Measurements from ENCODE around the gene ROCK2. TPM values are rescaled to one million over a fixed set of nuclear protein-coding genes. Genes with fewer than 3 reads are reported as not detected.
A peak's percentile ranks its signal among the peaks of the same experiment; 100 is the strongest.
"Not testable (repeated sequence)": the region's sequence is repeated elsewhere in the genome, so short reads cannot be mapped to it uniquely, and the experiment has no call there.

ROCK2 gene
- total RNA-seq, 1 donor from 2014 or later, result 63.5 TPM

- H3K9me3 ChIP-seq, result no peaks in the 10 kb centered on the region
- TF ChIP-seq CTCF (IDR thresholded peaks at IDR 0.05), result no peak
These were observed 83.5 kb downstream of the ROCK2 start for GRCh38 chr2:11260979-11261378.

GRCh38 chr2:11257964-11258363, 86.5 kb downstream of the ROCK2 start:
- DNase-seq (no peak), ATAC-seq (no peak)
- Histone ChIP-seq H3K36me3 (no peaks in the 10 kb centered on the region), H3K4me1 (no peaks in the 10 kb centered on the region), H3K27me3 (no peaks in the 10 kb centered on the region), H3K9me3 (no peaks in the 10 kb centered on the region), H3K4me3 (no peak overlapping the region), H3K27ac (no peak overlapping the region)
- intact Hi-C loops (cut with DNase I), result no loop called here
- TF ChIP-seq CTCF (IDR thresholded peaks at IDR 0.05), result no peak

More at GRCh38 chr2:11260979-11261378, 83.5 kb downstream of the ROCK2 start:
- Histone ChIP-seq H3K36me3 (no peaks in the 10 kb centered on the region), H3K4me3 (no peak overlapping the region), H3K27ac (no peak overlapping the region), H3K27me3 (no peaks in the 10 kb centered on the region), H3K4me1 (no peaks in the 10 kb centered on the region)
- DNase-seq, result no peak
- no peak for ATAC-seq
- intact Hi-C loops (cut with DNase I), result no loop called here

GRCh38 chr2:11257078-11257477, 87.4 kb downstream of the ROCK2 start:
- Histone ChIP-seq H3K36me3 (no peaks in the 10 kb centered on the region), H3K4me3 (no peak overlapping the region), H3K27me3 (no peaks in the 10 kb centered on the region), H3K9me3 (no peaks in the 10 kb centered on the region), H3K4me1 (no peaks in the 10 kb centered on the region), H3K27ac (no peak overlapping the region)
- no peak for DNase-seq
- no peak for ATAC-seq
- TF ChIP-seq CTCF (IDR thresholded peaks at IDR 0.05), result no peak
- intact Hi-C loops (cut with DNase I), result no loop called here

- Histone ChIP-seq H3K4me3 (no peak overlapping the region), H3K4me1 (no peaks in the 10 kb centered on the region), H3K36me3 (no peaks in the 10 kb centered on the region), H3K27me3 (no peaks in the 10 kb centered on the region), H3K9me3 (no peaks in the 10 kb centered on the region), H3K27ac (no peak overlapping the region)
- intact Hi-C loops (cut with DNase I), result no loop called here
- TF ChIP-seq CTCF (IDR thresholded peaks at IDR 0.05), result no peak
- no peak for DNase-seq
- ATAC-seq, result no peak
These were observed 88.3 kb downstream of the ROCK2 start for GRCh38 chr2:11256166-11256565.

GRCh38 chr2:11254100-11254536, 90.3 kb downstream of the ROCK2 start:
- no peak for TF ChIP-seq CTCF (IDR thresholded peaks at IDR 0.05)
- Histone ChIP-seq H3K36me3 (no peaks in the 10 kb centered on the region), H3K27ac (no peak overlapping the region), H3K9me3 (no peaks in the 10 kb centered on the region), H3K27me3 (no peaks in the 10 kb centered on the region), H3K4me3 (no peak overlapping the region), H3K4me1 (no peaks in the 10 kb centered on the region)
- ATAC-seq, result peak; percentile 9
- DNase-seq, result no peak
- intact Hi-C loops (cut with DNase I), result no loop called here

- intact Hi-C loops (cut with DNase I); ATAC-seq; H3K4me1 ChIP-seq; H3K4me3 ChIP-seq; DNase-seq; H3K27ac ChIP-seq; H3K36me3 ChIP-seq; H3K27me3 ChIP-seq; H3K9me3 ChIP-seq: not testable (repeated sequence)
These were observed 92.0 kb downstream of the ROCK2 start for GRCh38 chr2:11252458-11252857.
